Endothelial cell of umbilical vein (primary cell): ENCODE data around the gene ARHGAP28. TPM values are rescaled to one million over a fixed set of nuclear protein-coding genes. Genes with fewer than 3 reads are reported as not detected.

ENCODE experiments used
- BruUV-seq: library from RNA; stranded (reverse); fragments of 400-500 nt; replicated peaks from 2 replicates; lab custom pipeline; 2021; lab: Mats Ljungman, UMichigan
- CTCF ChIA-PET: fragments of 300-600, 350-600 bp; sonication (Branson Sonifier 250); formaldehyde crosslinking; loops from one replicate; lab custom pipeline; 2021; ENCODE audit warnings: antibody characterized with exemption, inconsistent platforms; lab: Charles Lee
- POLR2A ChIA-PET: fragments of 300-600, 350-600 bp; sonication (Branson Sonifier 250); formaldehyde crosslinking; loops from one replicate; lab custom pipeline; 2021; ENCODE audit warnings: antibody characterized with exemption, inconsistent platforms; lab: Charles Lee
- DNase-seq: peaks from one replicate; pipeline ENCODE4 v3.0.0-alpha.2; 2011; ENCODE audit warnings: low read depth, low spot score
- FAIRE-seq: peaks from 2 replicates; lab custom pipeline; 2011; peaks lifted over from hg19 to GRCh38; lab: Jason Lieb, UNC
- H2AFZ ChIP-seq: 2 replicates; pipeline ENCODE4 v1.6.0; 2012; ENCODE audit warnings: low read depth, low read length, control low read depth, inconsistent platforms
- H3K27ac ChIP-seq: 2 replicates; pipeline ENCODE4 v1.5.1; 2011; ENCODE audit warnings: low read depth, mild to moderate bottlenecking, control low read depth, low read length, moderate library complexity; ENCODE audit not compliant: insufficient read depth
- H3K27me3 ChIP-seq, 2 experiments: 2 replicates each; pipeline versions ENCODE4 v1.6.0 to v1.6.1; 2011; ENCODE audit warnings: low read length in 2 of 2, mixed read lengths in 1 of 2; ENCODE audit not compliant: control insufficient read depth in 2 of 2, insufficient read depth in 2 of 2
- H3K36me3 ChIP-seq, 2 experiments: 2 replicates in 1 of 2; 3 replicates in 1 of 2; pipeline ENCODE4 v1.5.1; 2011; ENCODE audit warnings: low read length in 2 of 2, mild to moderate bottlenecking in 1 of 2, moderate library complexity in 1 of 2; ENCODE audit not compliant: control insufficient read depth in 2 of 2, insufficient read depth in 2 of 2; ENCODE audit errors: extremely low read depth in 1 of 2
- H3K4me1 ChIP-seq: 3 replicates; pipeline ENCODE4 v1.5.1; 2011; ENCODE audit warnings: mild to moderate bottlenecking, low read length; ENCODE audit not compliant: control insufficient read depth, insufficient read depth; ENCODE audit errors: extremely low read depth
- H3K4me2 ChIP-seq: 2 replicates; pipeline ENCODE4 v1.6.1; 2011; ENCODE audit warnings: low read length, control low read depth, mixed read lengths; ENCODE audit not compliant: insufficient read depth
- H3K4me3 ChIP-seq, 3 experiments: fragments of 200-600 bp in 1 of 3; sonication (generic), shearing (Covaris generic) in 1 of 3; replicated peaks in 1 of 3; 2 replicates each; pipeline ENCODE4 v1.5.1; 2011 to 2016; ENCODE audit warnings: control low read depth in 3 of 3, low read length in 3 of 3, mild to moderate bottlenecking in 2 of 3, inconsistent platforms in 1 of 3, low read depth in 1 of 3, moderate library complexity in 1 of 3; ENCODE audit not compliant: insufficient read depth in 1 of 3
- H3K79me2 ChIP-seq: 2 replicates; pipeline ENCODE4 v1.6.0; 2012; ENCODE audit warnings: low read length, inconsistent platforms; ENCODE audit not compliant: control insufficient read depth, insufficient read depth
- H3K9ac ChIP-seq: replicated peaks from 2 replicates; pipeline ENCODE3; 2011; ENCODE audit warnings: low read length, control low read depth; ENCODE audit not compliant: insufficient read depth; ENCODE audit errors: extremely low read depth
- H3K9me1 ChIP-seq: replicated peaks from 3 replicates; pipeline ENCODE4 v1.6.0; 2011; ENCODE audit warnings: mild to moderate bottlenecking, low read length; ENCODE audit not compliant: control insufficient read depth, insufficient read depth; ENCODE audit errors: extremely low read depth
- H3K9me3 ChIP-seq: replicated peaks from 2 replicates; pipeline ENCODE4 v1.5.1; 2012; ENCODE audit warnings: low read length, inconsistent platforms; ENCODE audit not compliant: control insufficient read depth, insufficient read depth
- H4K20me1 ChIP-seq: replicated peaks from 2 replicates; pipeline ENCODE3; 2011; ENCODE audit warnings: mild to moderate bottlenecking, low read length; ENCODE audit not compliant: control insufficient read depth, insufficient read depth; ENCODE audit errors: extremely low read depth
- EZH2 ChIP-seq: IDR thresholded peaks from 2 replicates; pipeline ENCODE4 v1.6.1; 2012; ENCODE audit warnings: borderline replicate concordance, low read depth, mild to moderate bottlenecking, moderate library complexity, low read length, inconsistent platforms; ENCODE audit not compliant: severe bottlenecking
- FOS ChIP-seq: IDR thresholded peaks from 2 replicates; pipeline ENCODE4 v1.6.1; 2011; ENCODE audit warnings: mild to moderate bottlenecking, low read length, moderate library complexity, borderline replicate concordance; ENCODE audit not compliant: insufficient read depth
- GATA2 ChIP-seq: IDR thresholded peaks from 2 replicates; pipeline ENCODE4 v1.7.0; 2011; ENCODE audit warnings: low read depth, mild to moderate bottlenecking, moderate library complexity, mixed read lengths, low read length; ENCODE audit not compliant: insufficient read length, insufficient read depth
- JUN ChIP-seq: IDR thresholded peaks from 2 replicates; pipeline ENCODE4 v1.6.1; 2011; ENCODE audit warnings: borderline replicate concordance, low read depth; ENCODE audit not compliant: insufficient read length, insufficient read depth
- MAX ChIP-seq: IDR thresholded peaks from 2 replicates; pipeline ENCODE4 v1.6.1; 2011; ENCODE audit not compliant: insufficient read depth, insufficient read length
- MYC ChIP-seq: IDR thresholded peaks from one replicate; pipeline ENCODE4 v1.6.1; 2011; ENCODE audit warnings: mild to moderate bottlenecking, low read depth, low read length
- POLR2A ChIP-seq: IDR thresholded peaks from 2 replicates; pipeline ENCODE4 v1.6.1; 2012; ENCODE audit warnings: low read depth, mild to moderate bottlenecking, control low read depth, low read length
- POLR2AphosphoS5 ChIP-seq: IDR thresholded peaks from 2 replicates; pipeline ENCODE4 v1.6.1; 2012; ENCODE audit warnings: low read depth, mild to moderate bottlenecking, control low read depth, low read length, moderate library complexity; ENCODE audit not compliant: insufficient read depth
- dilution Hi-C: fragments of 300-500 bp; cut with MboI; formaldehyde crosslinking; loops from one replicate; pipeline ENCODE4 v1.15.0; 2019; ENCODE audit warnings: low sequenced_read_pairs; ENCODE audit not compliant: extremely low pct_ligation_motif_present
- intact Hi-C: fragments of 100-400 bp; cut with micrococcal nuclease; formaldehyde crosslinking; loops from one replicate; pipeline ENCODE4 v1.10.0; 2022
- polyA plus RNA-seq, 4 experiments: library from polyadenylated mRNA; depleted of rRNA in 3 of 4; stranded (reverse) in 3 of 4; unstranded in 1 of 4; fragments of >200 nt; gene quantifications; 2 replicates each; pipeline versions ENCODE4 v1.2.1 to v1.2.3, GENCODE V29; 2011 to 2012; ENCODE audit warnings: missing spikeins in 1 of 4
- total RNA-seq: library from RNA; stranded (reverse); gene quantifications from 2 replicates; pipeline ENCODE4 v1.2.3, GENCODE V29; 2021
- TF ChIP-seq, protein P1 (sequence below), 2 donors: IDR thresholded peaks; 1 replicate in 1 of 2; 2 replicates in 1 of 2; pipeline ENCODE4 v1.5.1; 2011; ENCODE audit warnings: low read length in 2 of 2, mild to moderate bottlenecking in 2 of 2, moderate library complexity in 2 of 2, control low read depth in 1 of 2, inconsistent platforms in 1 of 2, low read depth in 1 of 2; ENCODE audit not compliant: insufficient read depth in 1 of 2; ENCODE audit errors: extremely low read depth in 1 of 2

Gene ARHGAP28
- total and polyA plus RNA-seq, 2 donors (not counting 3 experiments of a cell fraction or from before 2014, with no cell fraction given): 3.8 to 23.4 TPM

GRCh38 chr18:6885006-6885481 is 155.5 kb downstream of the ARHGAP28 start:
- intact Hi-C loops: loop anchor here (1.0 to 5.0 kb wide), 2 partner anchors 156 to 203 kb away; partner anchors contain the start of gene ARHGAP28
- no peaks in the 10 kb centered on the region for H3K9me1 ChIP-seq
- H2AFZ ChIP-seq: peak overlapping the region; percentile 73
- peak; percentile 72 for FAIRE-seq
- peaks cover 2% of the 10 kb centered on the region for H3K4me1 ChIP-seq
- CTCF ChIA-PET: interaction anchor here (1.0 to 4.8 kb wide), 34 partner anchors 13 to 1005 kb away, joined by 3 to 253 read pairs (median 5); partner anchors contain the start of gene ARHGAP28
- no peak overlapping the region for H3K9ac ChIP-seq
- no peaks in the 10 kb centered on the region for H4K20me1 ChIP-seq
- no peaks in the 10 kb centered on the region for H3K9me3 ChIP-seq
- H3K36me3 ChIP-seq: peaks cover 0 to 2% of the 10 kb centered on the region in 2 experiments
- BruUV-seq: no TSS peak
- H3K27ac ChIP-seq: no peak overlapping the region
- TF ChIP-seq JUN: no peak
- no peak for TF ChIP-seq POLR2AphosphoS5
- no peak for TF ChIP-seq FOS
- TF ChIP-seq MYC: no peak
- TF ChIP-seq GATA2: no peak
- TF ChIP-seq, protein P1, sequence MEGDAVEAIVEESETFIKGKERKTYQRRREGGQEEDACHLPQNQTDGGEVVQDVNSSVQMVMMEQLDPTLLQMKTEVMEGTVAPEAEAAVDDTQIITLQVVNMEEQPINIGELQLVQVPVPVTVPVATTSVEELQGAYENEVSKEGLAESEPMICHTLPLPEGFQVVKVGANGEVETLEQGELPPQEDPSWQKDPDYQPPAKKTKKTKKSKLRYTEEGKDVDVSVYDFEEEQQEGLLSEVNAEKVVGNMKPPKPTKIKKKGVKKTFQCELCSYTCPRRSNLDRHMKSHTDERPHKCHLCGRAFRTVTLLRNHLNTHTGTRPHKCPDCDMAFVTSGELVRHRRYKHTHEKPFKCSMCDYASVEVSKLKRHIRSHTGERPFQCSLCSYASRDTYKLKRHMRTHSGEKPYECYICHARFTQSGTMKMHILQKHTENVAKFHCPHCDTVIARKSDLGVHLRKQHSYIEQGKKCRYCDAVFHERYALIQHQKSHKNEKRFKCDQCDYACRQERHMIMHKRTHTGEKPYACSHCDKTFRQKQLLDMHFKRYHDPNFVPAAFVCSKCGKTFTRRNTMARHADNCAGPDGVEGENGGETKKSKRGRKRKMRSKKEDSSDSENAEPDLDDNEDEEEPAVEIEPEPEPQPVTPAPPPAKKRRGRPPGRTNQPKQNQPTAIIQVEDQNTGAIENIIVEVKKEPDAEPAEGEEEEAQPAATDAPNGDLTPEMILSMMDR (IDR thresholded peaks at IDR 0.05; ENCODE audit: extremely low read depth in 1 of 2, insufficient read depth in 1 of 2, low read depth in 1 of 2, low read length in 2 of 2): no peak
- no peak for TF ChIP-seq MAX
- no peak for TF ChIP-seq EZH2
- TF ChIP-seq POLR2A: no peak
- POLR2A ChIA-PET: no interaction called here
- peak overlapping the region; percentile 34 for H3K4me2 ChIP-seq
- dilution Hi-C loops: loop anchor here (25.0 kb wide), 1 partner anchor 348 kb away; no protein-coding TSS in a partner anchor
- H3K79me2 ChIP-seq: no peaks in the 10 kb centered on the region
- no peak overlapping the region for H3K4me3 ChIP-seq
- no peaks in the 10 kb centered on the region for H3K27me3 ChIP-seq
- DNase-seq: peak; percentile 82
